Osteoblast (primary cell): ENCODE data around the gene GAD1. TPM values are rescaled to one million over a fixed set of nuclear protein-coding genes. Genes with fewer than 3 reads are reported as not detected.

Source experiments
- DNase-seq: peaks from one replicate; pipeline ENCODE4 v3.0.0; 2011; ENCODE audit warnings: low spot score, mixed read lengths; ENCODE audit not compliant: insufficient read length; ENCODE audit errors: missing footprints
- H2AFZ ChIP-seq: 2 replicates; pipeline ENCODE4 v1.6.0; 2011; ENCODE audit warnings: mild to moderate bottlenecking, low read length
- H3K27ac ChIP-seq: 2 replicates; pipeline ENCODE4 v1.5.1; 2011; ENCODE audit warnings: mild to moderate bottlenecking, low read depth, low read length, moderate library complexity
- H3K27me3 ChIP-seq: 2 replicates; pipeline ENCODE4 v1.6.0; 2012; ENCODE audit warnings: mild to moderate bottlenecking, control low read depth, inconsistent platforms, low read length, moderate library complexity; ENCODE audit not compliant: insufficient read depth
- H3K36me3 ChIP-seq: 2 replicates; pipeline ENCODE4 v1.5.1; 2011; ENCODE audit warnings: mild to moderate bottlenecking, low read length, control low read depth, moderate library complexity; ENCODE audit not compliant: insufficient read depth
- H3K4me1 ChIP-seq: 2 replicates; pipeline ENCODE4 v1.5.1; 2011; ENCODE audit warnings: mild to moderate bottlenecking, low read length, control low read depth, moderate library complexity; ENCODE audit not compliant: insufficient read depth
- H3K4me2 ChIP-seq: 2 replicates; pipeline ENCODE4 v1.6.0; 2011; ENCODE audit warnings: mild to moderate bottlenecking, low read length; ENCODE audit not compliant: insufficient read depth
- H3K4me3 ChIP-seq: fragments of 200-600 bp; sonication (generic); 3 replicates; pipeline ENCODE4 v1.5.1; 2012; ENCODE audit warnings: mild to moderate bottlenecking, low read length, inconsistent platforms; ENCODE audit not compliant: insufficient read depth
- H3K79me2 ChIP-seq: 2 replicates; pipeline ENCODE4 v1.6.0; 2012; ENCODE audit warnings: mild to moderate bottlenecking, low read length, control low read depth, inconsistent platforms; ENCODE audit not compliant: insufficient read depth
- H3K9me3 ChIP-seq: 2 replicates; pipeline ENCODE4 v1.5.1; 2011; ENCODE audit warnings: low read depth, low read length, control low read depth
- H4K20me1 ChIP-seq: 2 replicates; pipeline ENCODE4 v1.6.0; 2012; ENCODE audit warnings: mild to moderate bottlenecking, low read length, control low read depth; ENCODE audit not compliant: insufficient read depth
- small RNA-seq: library from RNA; depleted of rRNA; stranded (forward); fragments of <200 nt; gene quantifications from one replicate; pipeline ENCODE3, GENCODE V24; 2012
- total RNA-seq: library from RNA; depleted of rRNA; stranded (reverse); fragments of >200 nt; gene quantifications from 2 replicates; pipeline ENCODE4 v1.2.3, GENCODE V29; 2012
- TF ChIP-seq, protein P1 (sequence below): IDR thresholded peaks from 2 replicates; pipeline ENCODE4 v1.5.1; 2011; ENCODE audit warnings: mild to moderate bottlenecking, low read depth, low read length, moderate library complexity; ENCODE audit errors: extremely low read depth

GAD1 gene
- total RNA-seq, 1 donor = 0.36 TPM

GRCh38 chr2:170905864-170906263 is 89.2 kb downstream of the GAD1 start:
- H3K27ac ChIP-seq = no peak overlapping the region
- H3K4me3 ChIP-seq = no peak overlapping the region
- H3K4me1 ChIP-seq = no peaks in the 10 kb centered on the region
- no peaks in the 10 kb centered on the region for H3K79me2 ChIP-seq
- DNase-seq = peak; percentile 74
- no peaks in the 10 kb centered on the region for H3K9me3 ChIP-seq
- H4K20me1 ChIP-seq = no peaks in the 10 kb centered on the region
- H3K4me2 ChIP-seq = no peak overlapping the region
- no peak overlapping the region for H2AFZ ChIP-seq
- H3K27me3 ChIP-seq = peaks cover 11% of the 10 kb centered on the region
- no peaks in the 10 kb centered on the region for H3K36me3 ChIP-seq
- TF ChIP-seq, protein P1, sequence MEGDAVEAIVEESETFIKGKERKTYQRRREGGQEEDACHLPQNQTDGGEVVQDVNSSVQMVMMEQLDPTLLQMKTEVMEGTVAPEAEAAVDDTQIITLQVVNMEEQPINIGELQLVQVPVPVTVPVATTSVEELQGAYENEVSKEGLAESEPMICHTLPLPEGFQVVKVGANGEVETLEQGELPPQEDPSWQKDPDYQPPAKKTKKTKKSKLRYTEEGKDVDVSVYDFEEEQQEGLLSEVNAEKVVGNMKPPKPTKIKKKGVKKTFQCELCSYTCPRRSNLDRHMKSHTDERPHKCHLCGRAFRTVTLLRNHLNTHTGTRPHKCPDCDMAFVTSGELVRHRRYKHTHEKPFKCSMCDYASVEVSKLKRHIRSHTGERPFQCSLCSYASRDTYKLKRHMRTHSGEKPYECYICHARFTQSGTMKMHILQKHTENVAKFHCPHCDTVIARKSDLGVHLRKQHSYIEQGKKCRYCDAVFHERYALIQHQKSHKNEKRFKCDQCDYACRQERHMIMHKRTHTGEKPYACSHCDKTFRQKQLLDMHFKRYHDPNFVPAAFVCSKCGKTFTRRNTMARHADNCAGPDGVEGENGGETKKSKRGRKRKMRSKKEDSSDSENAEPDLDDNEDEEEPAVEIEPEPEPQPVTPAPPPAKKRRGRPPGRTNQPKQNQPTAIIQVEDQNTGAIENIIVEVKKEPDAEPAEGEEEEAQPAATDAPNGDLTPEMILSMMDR = no peak

Small RNA genes within 50 kb of the gene (small RNA-seq; reads per million reads assigned to genes)
- not detected for gene RF00019

Other genes with a start within 250 kb of the GAD1 start
- gene SP5, start 101.5 kb upstream of the GAD1 start, total RNA-seq = not detected in 2 replicates
- 0.59 TPM in 1 of 2 replicates, not detected in the other for gene ERICH2, start 46.5 kb upstream of the GAD1 start, total RNA-seq
- gene GORASP2, start 112.4 kb downstream of the GAD1 start, total RNA-seq = 51.8 and 54.2 TPM in 2 replicates